Measurements from ENCODE around the gene CD300LB.

Gene CD300LB

GRCh38 chr17:74532115-74532514 lies 840 bp upstream of the CD300LB start:
- Histone ChIP-seq H3K27ac (no peak overlapping the region), H3K27me3 (replicated peaks) (no peaks in the 10 kb centered on the region), H3K36me3 (replicated peaks) (no peaks in the 10 kb centered on the region), H3K4me3 (ENCODE audit: low read depth, low read length) (no peak overlapping the region)
- in situ Hi-C loops (cut with HindIII; ENCODE audit: low pct_ligation_motif_present, low sequenced_read_pairs), result no loop called here
- no peak for TF ChIP-seq CTCF (IDR thresholded peaks at IDR 0.05; ENCODE audit: low read depth, low read length, missing control alignments)
- DNase-seq, result no peak

GRCh38 chr17:74530831-74531150 lies 484 bp downstream of the CD300LB start:
- Histone ChIP-seq H3K4me3 (ENCODE audit: low read depth, low read length) (no peak overlapping the region), H3K27me3 (replicated peaks) (no peaks in the 10 kb centered on the region)

GRCh38 chr17:74529243-74529642 lies 2.0 kb downstream of the CD300LB start:
- in situ Hi-C loops (cut with HindIII; ENCODE audit: low pct_ligation_motif_present, low sequenced_read_pairs), result no loop called here
- no peak for TF ChIP-seq CTCF (IDR thresholded peaks at IDR 0.05; ENCODE audit: low read depth, low read length, missing control alignments)
- no peak overlapping the region for H3K27ac ChIP-seq
- H3K4me3 ChIP-seq (ENCODE audit: low read depth, low read length), result no peak overlapping the region
- H3K27me3 ChIP-seq (replicated peaks), result no peaks in the 10 kb centered on the region
- H3K36me3 ChIP-seq (replicated peaks), result no peaks in the 10 kb centered on the region
- DNase-seq, result no peak

More at GRCh38 chr17:74530831-74531150, 484 bp downstream of the CD300LB start:
- no peak overlapping the region for H3K27ac ChIP-seq
- in situ Hi-C loops (cut with HindIII; ENCODE audit: low pct_ligation_motif_present, low sequenced_read_pairs), result no loop called here
- H3K36me3 ChIP-seq (replicated peaks), result no peaks in the 10 kb centered on the region
- no peak for TF ChIP-seq CTCF (IDR thresholded peaks at IDR 0.05; ENCODE audit: low read depth, low read length, missing control alignments)
- DNase-seq, result no peak

GRCh38 chr17:74528491-74529199 lies 2.6 kb downstream of the CD300LB start:
- no peak for DNase-seq
- Histone ChIP-seq H3K27ac (no peak overlapping the region), H3K27me3 (replicated peaks) (no peaks in the 10 kb centered on the region), H3K4me3 (ENCODE audit: low read depth, low read length) (no peak overlapping the region), H3K36me3 (replicated peaks) (no peaks in the 10 kb centered on the region)
- in situ Hi-C loops (cut with HindIII; ENCODE audit: low pct_ligation_motif_present, low sequenced_read_pairs), result no loop called here
- TF ChIP-seq CTCF (IDR thresholded peaks at IDR 0.05; ENCODE audit: low read depth, low read length, missing control alignments), result no peak

DNA sequence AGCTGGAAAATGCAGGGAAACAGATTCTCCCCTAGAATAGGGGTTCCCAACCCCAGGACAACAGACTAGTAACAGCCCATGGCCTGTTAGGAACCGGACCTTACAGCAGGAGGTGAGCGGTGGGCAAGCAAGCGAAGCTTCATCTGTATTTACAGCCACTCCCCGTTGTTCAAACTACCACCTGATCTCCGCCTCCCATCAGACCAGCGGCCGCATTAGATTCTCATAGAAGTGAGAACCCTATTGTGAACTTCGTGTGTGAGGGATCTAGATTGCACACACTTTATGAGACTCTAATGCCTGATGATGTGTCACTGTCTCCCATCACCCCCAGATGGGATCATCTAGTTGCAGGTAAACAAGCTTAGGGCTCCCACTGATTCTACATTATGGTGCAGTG lies 3.5 kb downstream of the CD300LB start:
- Histone ChIP-seq H3K27ac (no peak overlapping the region), H3K27me3 (replicated peaks) (no peaks in the 10 kb centered on the region), H3K4me3 (ENCODE audit: low read depth, low read length) (no peak overlapping the region), H3K36me3 (replicated peaks) (no peaks in the 10 kb centered on the region)
- no peak for TF ChIP-seq CTCF (IDR thresholded peaks at IDR 0.05; ENCODE audit: low read depth, low read length, missing control alignments)
- in situ Hi-C loops (cut with HindIII; ENCODE audit: low pct_ligation_motif_present, low sequenced_read_pairs), result no loop called here
- no peak for DNase-seq

DNA sequence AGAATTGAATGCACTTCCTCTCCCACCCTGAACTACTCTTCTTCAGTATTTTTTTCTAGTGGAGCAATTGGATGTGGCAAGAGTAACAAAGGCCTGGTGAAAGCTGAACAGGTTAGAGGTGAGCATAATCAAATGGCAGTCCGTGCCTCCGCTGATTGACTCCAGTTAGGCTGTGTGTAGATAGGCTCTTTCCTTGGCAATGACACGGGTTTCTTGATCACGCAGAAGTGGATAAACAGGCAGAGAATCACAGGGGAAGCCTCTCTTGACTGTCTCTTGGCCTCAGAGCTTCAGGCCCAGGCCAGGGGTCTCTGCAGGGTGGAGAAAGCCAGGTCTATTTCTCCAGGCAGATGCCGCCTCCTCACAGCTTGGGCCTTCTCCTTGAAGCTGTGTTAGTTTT lies 4.2 kb downstream of the CD300LB start:
- TF ChIP-seq CTCF (IDR thresholded peaks at IDR 0.05; ENCODE audit: low read depth, low read length, missing control alignments), result no peak
- in situ Hi-C loops (cut with HindIII; ENCODE audit: low pct_ligation_motif_present, low sequenced_read_pairs), result no loop called here
- Histone ChIP-seq H3K4me3 (ENCODE audit: low read depth, low read length) (no peak overlapping the region), H3K36me3 (replicated peaks) (no peaks in the 10 kb centered on the region), H3K27ac (no peak overlapping the region), H3K27me3 (replicated peaks) (no peaks in the 10 kb centered on the region)
- no peak for DNase-seq

Measured in brain microvascular endothelial cell (primary cell).